ENCODE results near the gene FAHD2B. TPM values are rescaled to one million over a fixed set of nuclear protein-coding genes. Genes with fewer than 3 reads are reported as not detected.
"Not testable (repeated sequence)": the region's sequence is repeated elsewhere in the genome, so short reads cannot be mapped to it uniquely, and the experiment has no call there.

Gene FAHD2B
- total RNA-seq, 2 donors from 2014 or later, result 8.6 to 11.2 TPM

DNA sequence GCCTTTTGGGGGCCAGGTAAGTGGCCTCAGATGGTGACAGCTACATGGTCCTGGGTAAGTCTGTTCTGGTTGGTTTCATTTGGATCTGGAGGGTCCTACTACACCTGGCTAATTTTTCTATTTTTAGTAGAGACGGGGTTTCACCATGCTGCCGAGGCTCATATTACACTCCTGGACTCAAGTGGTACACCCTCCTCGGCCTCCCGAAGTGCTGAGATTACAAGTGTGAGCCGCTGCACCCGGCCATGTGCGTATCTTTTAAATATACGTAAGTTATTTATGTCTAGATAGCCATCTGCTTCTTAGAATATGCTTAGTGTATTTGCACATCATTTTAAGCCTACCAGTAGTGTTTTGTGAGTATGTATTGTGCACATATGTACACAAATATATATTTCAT is 17.5 kb downstream of the FAHD2B start:
- DNase-seq (ENCODE audit: low spot score); intact Hi-C loops (cut with DNase I): not testable (repeated sequence)

GRCh38 chr2:97070915-97071314 is 23.8 kb downstream of the FAHD2B start:
- DNase-seq (ENCODE audit: low spot score); intact Hi-C loops (cut with DNase I): not testable (repeated sequence)

GRCh38 chr2:97068722-97069121 is 26.0 kb downstream of the FAHD2B start:
- DNase-seq (ENCODE audit: low spot score); intact Hi-C loops (cut with DNase I): not testable (repeated sequence)

GRCh38 chr2:97068074-97068473 is 26.6 kb downstream of the FAHD2B start:
- no peak for DNase-seq (ENCODE audit: low spot score)
- intact Hi-C loops (cut with DNase I), result no loop called here

DNA sequence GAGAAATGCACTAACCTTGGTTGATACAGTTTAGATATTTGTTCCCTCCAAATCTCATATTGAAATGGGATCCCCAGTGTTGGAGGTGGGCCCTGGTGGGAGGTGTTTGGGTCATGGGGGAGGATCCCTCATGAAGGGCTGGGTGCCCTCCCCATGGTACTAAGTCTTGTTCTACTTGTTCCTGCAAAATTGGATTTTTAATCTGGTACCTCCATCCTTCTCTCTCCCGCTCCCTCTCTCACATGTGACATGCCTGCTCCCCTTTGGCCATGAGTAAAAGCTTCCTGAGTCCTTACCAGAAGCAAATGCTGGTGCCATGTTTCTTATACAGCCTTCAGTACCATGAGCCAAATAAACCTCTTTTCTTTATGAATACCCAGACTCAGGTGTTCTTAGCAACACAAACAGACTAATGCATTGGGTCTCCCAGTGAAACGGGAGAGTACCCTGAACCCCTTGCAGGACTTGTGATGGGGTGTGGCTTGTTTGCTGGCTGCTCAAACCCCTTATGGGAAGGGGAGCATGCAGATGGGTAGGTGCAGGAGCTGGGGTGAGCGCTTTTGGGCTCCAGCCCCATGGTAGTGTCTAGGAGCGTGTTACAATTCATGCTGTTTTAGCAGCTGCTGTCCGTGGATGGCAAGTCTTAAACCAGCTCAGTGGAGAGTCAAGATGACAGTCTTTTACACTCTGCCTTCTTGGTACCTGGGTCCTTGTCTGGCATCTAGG is 27.2 kb downstream of the FAHD2B start:
- intact Hi-C loops (cut with DNase I), result no loop called here
- no peak for DNase-seq (ENCODE audit: low spot score)

DNA sequence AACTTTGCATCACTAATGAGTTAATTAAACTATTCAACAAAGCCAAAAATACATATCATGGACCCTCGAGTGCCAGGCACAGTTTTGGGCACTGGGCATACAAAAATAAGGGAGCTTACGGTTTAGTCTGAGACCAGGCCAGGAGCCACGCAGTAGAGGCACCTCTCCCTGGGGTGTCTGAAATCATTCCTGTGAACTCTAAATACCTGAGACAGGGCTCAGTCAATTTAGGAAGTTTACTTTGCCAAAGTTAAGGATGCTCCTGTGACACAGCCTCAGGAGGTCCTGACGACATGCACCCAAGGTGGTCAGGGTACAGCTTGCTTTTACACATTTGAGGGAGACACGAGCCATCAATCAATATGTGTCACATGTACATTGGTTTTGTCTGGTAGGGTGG is 28.7 kb downstream of the FAHD2B start:
- intact Hi-C loops (cut with DNase I); DNase-seq (ENCODE audit: low spot score): not testable (repeated sequence)

- intact Hi-C loops (cut with DNase I); DNase-seq (ENCODE audit: low spot score): not testable (repeated sequence)
These were observed 32.7 kb downstream of the FAHD2B start for GRCh38 chr2:97062020-97062419.

DNA sequence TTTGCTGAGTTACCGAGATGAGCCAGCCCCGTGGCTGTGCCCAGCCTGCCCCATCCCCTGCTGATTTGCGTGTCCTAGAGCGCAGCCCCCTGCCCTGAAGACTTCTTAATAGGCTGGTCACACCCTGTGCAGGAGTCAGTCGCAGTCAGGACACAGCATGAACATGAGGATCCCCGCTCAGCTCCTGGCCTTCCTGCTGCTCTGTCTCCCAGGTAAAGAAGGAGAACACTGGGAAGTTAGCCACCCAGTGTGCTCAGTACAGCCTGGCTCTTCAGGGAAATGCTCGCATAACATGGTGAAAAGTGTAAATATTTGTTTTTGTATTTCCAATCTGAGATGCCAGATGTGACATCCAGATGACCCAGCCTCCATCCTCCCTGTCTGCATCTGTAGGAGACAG is 34.9 kb downstream of the FAHD2B start:
- DNase-seq (ENCODE audit: low spot score); intact Hi-C loops (cut with DNase I): not testable (repeated sequence)

DNA sequence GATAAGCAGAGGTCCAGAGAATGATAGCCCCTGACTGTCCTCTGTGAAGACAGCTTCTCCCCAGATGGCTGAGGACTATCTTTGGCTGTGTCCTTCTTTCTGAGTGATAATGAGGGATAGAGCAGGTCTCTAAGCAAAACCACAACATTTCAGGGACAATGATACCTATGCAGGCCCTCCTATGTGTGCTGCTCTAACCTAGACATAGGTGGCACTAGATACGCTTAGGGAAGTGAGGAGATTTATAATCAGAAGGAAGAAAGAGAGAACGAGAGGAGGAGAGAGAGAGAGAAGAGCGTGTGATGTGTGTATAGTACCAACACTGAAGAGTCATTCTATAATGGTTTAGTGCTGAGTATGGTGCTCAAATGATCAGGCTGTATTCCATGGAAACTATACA is 38.5 kb downstream of the FAHD2B start:
- DNase-seq (ENCODE audit: low spot score); intact Hi-C loops (cut with DNase I): not testable (repeated sequence)

DNA sequence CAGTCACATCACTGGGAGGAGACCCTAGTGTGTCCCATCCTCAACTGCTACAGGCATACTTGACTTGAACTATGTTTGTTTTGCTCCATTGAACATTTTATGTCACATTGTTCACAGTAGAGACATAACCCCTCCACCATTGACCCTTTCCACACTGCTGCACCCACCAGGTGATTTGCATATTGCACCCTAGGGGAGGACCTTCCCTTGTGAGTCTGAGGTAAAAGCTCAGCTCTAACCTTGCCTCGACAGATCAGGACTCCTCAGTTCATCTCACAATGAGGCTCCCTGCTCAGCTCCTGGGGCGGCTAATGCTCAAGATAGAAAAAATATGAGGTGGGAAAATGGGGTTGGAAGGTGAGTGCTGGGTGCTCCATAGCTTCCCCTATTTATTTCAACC is 44.6 kb downstream of the FAHD2B start:
- intact Hi-C loops (cut with DNase I); DNase-seq (ENCODE audit: low spot score): not testable (repeated sequence)

DNA sequence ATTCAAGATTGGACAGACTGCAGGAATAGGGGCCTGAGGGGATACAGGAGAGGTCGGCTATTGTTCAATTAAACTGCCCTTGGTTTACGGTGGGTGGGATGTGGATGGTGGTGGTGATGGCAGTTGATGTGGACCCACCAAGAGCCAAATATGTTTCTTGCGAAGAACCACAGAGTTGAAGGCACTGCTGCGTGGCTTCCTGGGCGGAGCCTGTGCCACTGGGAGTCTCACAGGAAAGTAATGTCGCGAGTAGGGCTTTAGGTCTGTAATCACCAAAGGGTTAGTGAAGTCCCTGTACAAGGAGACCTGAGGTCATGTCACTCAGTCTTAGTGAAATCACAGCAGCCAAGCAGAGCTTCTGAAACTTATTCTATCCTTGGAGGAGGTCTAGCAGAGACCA is 46.2 kb downstream of the FAHD2B start:
- intact Hi-C loops (cut with DNase I); DNase-seq (ENCODE audit: low spot score): not testable (repeated sequence)

- DNase-seq (ENCODE audit: low spot score); intact Hi-C loops (cut with DNase I): not testable (repeated sequence)
These were observed 48.0 kb downstream of the FAHD2B start for GRCh38 chr2:97046676-97047075.

DNA sequence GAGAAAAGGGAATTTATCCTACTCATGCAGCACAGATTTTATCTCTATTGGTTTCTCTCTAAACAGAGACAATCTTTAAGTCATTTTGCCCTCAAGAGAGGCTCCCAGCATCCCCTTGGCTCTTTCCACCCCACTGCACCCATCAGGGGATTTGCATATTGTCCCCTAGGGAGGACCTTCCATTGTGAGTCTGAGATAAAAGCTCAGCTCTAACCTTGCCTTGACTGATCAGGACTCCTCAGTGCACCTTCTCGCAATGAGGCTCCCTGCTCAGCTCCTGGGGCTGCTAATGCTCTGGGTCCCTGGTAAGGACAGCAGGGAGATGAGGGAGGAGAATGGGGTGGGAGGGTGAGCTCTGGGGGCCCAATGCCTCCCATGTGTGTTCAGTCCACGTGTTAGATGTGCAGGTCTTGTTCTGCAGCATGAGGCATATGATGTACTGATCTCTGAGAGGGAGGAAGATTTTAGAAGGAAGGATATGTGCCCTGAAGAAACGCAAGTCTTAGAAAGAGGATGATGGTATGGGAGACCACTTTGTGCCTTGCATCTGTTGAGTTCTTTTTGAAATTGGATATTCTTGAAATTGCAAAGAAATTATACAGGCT is 48.7 kb downstream of the FAHD2B start:
- intact Hi-C loops (cut with DNase I); DNase-seq (ENCODE audit: low spot score): not testable (repeated sequence)

Other genes starting within 250 kb of the FAHD2B start
- gene ANKRD39, start 236.9 kb downstream of the FAHD2B start, total RNA-seq, result 10 to 100 TPM; 12.1 to 12.4 TPM
- gene SEMA4C, start 224.8 kb downstream of the FAHD2B start, total RNA-seq, result 10 to 100 TPM; 35.0 to 41.6 TPM
- 1 to 10 TPM in 1 of 2 donors, under 1 TPM in 1; 0.38 to 1.2 TPM for gene FAM178B, start 108.3 kb downstream of the FAHD2B start, total RNA-seq
- 10 to 100 TPM; 26.8 to 30.6 TPM for gene ANKRD36, start 18.3 kb upstream of the FAHD2B start, total RNA-seq